CD14-positive monocyte (primary cell): Measurements from ENCODE around the gene EGFR. TPM values are rescaled to one million over a fixed set of nuclear protein-coding genes. Genes with fewer than 3 reads are reported as not detected.

Source experiments
- DNase-seq, 3 donors: peaks; one replicate each; pipeline ENCODE4 v3.0.0-alpha.2; 2011 to 2022
- H2AFZ ChIP-seq: 2 replicates; pipeline ENCODE4 v1.6.0; 2012; ENCODE audit warnings: mild to moderate bottlenecking, low read depth, low read length, inconsistent platforms; ENCODE audit not compliant: insufficient read depth, poor library complexity, severe bottlenecking
- H3K27ac ChIP-seq, 2 donors: 1 replicate in 1 of 2; 2 replicates in 1 of 2; pipeline ENCODE4 v1.5.1; 2012 to 2013; ENCODE audit warnings: low read length in 2 of 2, control low read depth in 1 of 2, inconsistent platforms in 1 of 2, low read depth in 1 of 2, mild to moderate bottlenecking in 1 of 2
- H3K27me3 ChIP-seq, 2 donors: one replicate each; pipeline versions ENCODE4 v1.6.0 to v1.6.1; 2011 to 2013; ENCODE audit warnings: low read length in 2 of 2; ENCODE audit not compliant: control insufficient read depth in 2 of 2, insufficient read depth in 2 of 2
- H3K36me3 ChIP-seq, 2 donors: replicated peaks in 1 of 2; 1 replicate in 1 of 2; 2 replicates in 1 of 2; pipeline versions ENCODE4 v1.5.1 to v1.6.1; 2012 to 2013; ENCODE audit warnings: low read length in 2 of 2, control low read depth in 1 of 2, inconsistent platforms in 1 of 2, mild to moderate bottlenecking in 1 of 2; ENCODE audit not compliant: insufficient read depth in 2 of 2, control insufficient read depth in 1 of 2
- H3K4me1 ChIP-seq, 2 donors: 1 replicate in 1 of 2; 2 replicates in 1 of 2; pipeline versions ENCODE4 v1.5.1 to v1.6.1; 2012 to 2013; ENCODE audit warnings: low read length in 2 of 2, control low read depth in 1 of 2, inconsistent platforms in 1 of 2, mild to moderate bottlenecking in 1 of 2, moderate library complexity in 1 of 2; ENCODE audit not compliant: insufficient read depth in 2 of 2, control insufficient read depth in 1 of 2
- H3K4me2 ChIP-seq: replicated peaks from 2 replicates; pipeline ENCODE3; 2012; ENCODE audit warnings: low read length, moderate library complexity, mild to moderate bottlenecking; ENCODE audit not compliant: poor library complexity, severe bottlenecking; ENCODE audit errors: extremely low read depth
- H3K4me3 ChIP-seq, 3 experiments: fragments of 200-600 bp in 1 of 3; sonication (generic) in 1 of 3; replicated peaks in 1 of 3; 1 replicate in 2 of 3; 2 replicates in 1 of 3; pipeline ENCODE4 v1.5.1; 2011 to 2013; ENCODE audit warnings: low read length in 3 of 3, mild to moderate bottlenecking in 3 of 3, control low read depth in 2 of 3, low read depth in 2 of 3, inconsistent platforms in 1 of 3, moderate library complexity in 1 of 3
- H3K79me2 ChIP-seq: 2 replicates; pipeline ENCODE4 v1.6.0; 2012; ENCODE audit warnings: mild to moderate bottlenecking, control low read depth, inconsistent platforms, low read length, moderate library complexity; ENCODE audit not compliant: insufficient read depth
- H3K9ac ChIP-seq: 2 replicates; pipeline ENCODE4 v1.6.0; 2017; ENCODE audit warnings: low read length, mild to moderate bottlenecking; ENCODE audit not compliant: insufficient read depth, poor library complexity, severe bottlenecking
- H3K9me3 ChIP-seq, 2 donors: replicated peaks in 1 of 2; 1 replicate in 1 of 2; 2 replicates in 1 of 2; pipeline versions ENCODE4 v1.5.1 to v1.6.1; 2012 to 2013; ENCODE audit warnings: low read length in 2 of 2, control low read depth in 1 of 2; ENCODE audit not compliant: control insufficient read depth in 1 of 2, insufficient read depth in 1 of 2
- H4K20me1 ChIP-seq: 2 replicates; pipeline ENCODE4 v1.6.0; 2012; ENCODE audit warnings: mild to moderate bottlenecking, low read length, control low read depth, moderate library complexity; ENCODE audit not compliant: insufficient read depth
- H3K27ac Mint-ChIP-seq, 7 donors: one replicate each; pipeline ENCODE4 v1.8.0; 2020; ENCODE audit warnings: mild to moderate bottlenecking in 7 of 7, mixed read lengths in 7 of 7, moderate library complexity in 6 of 7, inconsistent platforms in 2 of 7
- H3K27me3 Mint-ChIP-seq, 3 donors: one replicate each; pipeline ENCODE4 v1.8.0; 2021 to 2022; ENCODE audit warnings: low read depth in 3 of 3, mild to moderate bottlenecking in 3 of 3, mixed read lengths in 3 of 3, moderate library complexity in 3 of 3, inconsistent platforms in 1 of 3
- H3K36me3 Mint-ChIP-seq, 2 donors: one replicate each; pipeline ENCODE4 v1.8.0; 2020; ENCODE audit warnings: mixed read lengths in 2 of 2, inconsistent platforms in 1 of 2, mild to moderate bottlenecking in 1 of 2
- H3K4me1 Mint-ChIP-seq: one replicate; pipeline ENCODE4 v1.8.0; 2020; ENCODE audit warnings: mild to moderate bottlenecking, mixed read lengths
- H3K4me3 Mint-ChIP-seq, 2 donors: one replicate each; pipeline ENCODE4 v1.8.0; 2020; ENCODE audit warnings: mild to moderate bottlenecking in 2 of 2, mixed read lengths in 2 of 2, moderate library complexity in 1 of 2
- H3K9me3 Mint-ChIP-seq, 7 donors: one replicate each; pipeline ENCODE4 v1.8.0; 2020 to 2022; ENCODE audit warnings: mixed read lengths in 7 of 7, mild to moderate bottlenecking in 6 of 7, moderate library complexity in 6 of 7, inconsistent platforms in 2 of 7
- WGBS: methylation state at CpG from one replicate; pipeline ENCODE4 v1.1.5; 2013; ENCODE audit warnings: missing lambda C conversion rate; ENCODE audit not compliant: insufficient coverage; 5-methylcytosine and 5-hydroxymethylcytosine counted together
- intact Hi-C, 2 donors: fragments of 100-400 bp; cut with micrococcal nuclease; formaldehyde crosslinking; loops; one replicate each; pipeline versions ENCODE4 v1.15.0 to v1.15.1; 2023
- polyA plus RNA-seq, 3 donors: library from polyadenylated mRNA; depleted of rRNA in 1 of 3; unstranded in 2 of 3; stranded (reverse) in 1 of 3; fragments of 300-500 nt in 2 of 3; fragments of >200 nt in 1 of 3; fragmentation: Illumina TruSeq in 2 of 3; gene quantifications; 1 replicate in 2 of 3; 2 replicates in 1 of 3; pipeline ENCODE4 v1.2.3, GENCODE V29; 2012 to 2021
- TF ChIP-seq, protein P1 (sequence below): fragments of 200-600 bp; IDR thresholded peaks from one replicate; pipeline ENCODE4 v1.8.0; 2022; ENCODE audit warnings: antibody characterized with exemption, mild to moderate bottlenecking

EGFR gene
- polyA plus RNA-seq, 3 donors = not detected

DNA sequence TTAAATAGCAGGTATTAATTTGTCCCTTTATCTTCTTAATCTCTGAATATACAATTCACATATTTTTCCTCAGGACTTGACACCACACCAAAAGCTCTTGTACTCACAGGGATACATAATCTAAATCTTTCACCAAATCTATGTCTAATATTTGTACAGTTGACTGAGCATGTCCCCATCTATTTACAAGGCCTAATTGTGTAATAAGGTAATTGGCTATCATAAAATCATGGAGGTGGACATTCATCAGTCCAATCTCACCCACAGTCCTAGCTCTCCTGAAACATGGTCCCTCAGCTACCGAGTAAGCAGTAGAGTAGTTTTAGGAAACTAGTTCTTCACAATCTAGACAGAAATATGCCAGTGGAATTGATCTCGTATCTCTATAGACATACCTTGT, 30.3 kb upstream of the EGFR start:
- Mint-ChIP-seq H3K27ac (no peak overlapping the region), H3K27me3 (peaks cover 0 to 2% (median 1%) of the 10 kb centered on the region in 3 donors), H3K36me3 (no peaks in the 10 kb centered on the region), H3K4me1 (no peaks in the 10 kb centered on the region), H3K4me3 (no peak overlapping the region), H3K9me3 (peaks cover 0 to 9% (median 5%) of the 10 kb centered on the region in 7 donors)
- Histone ChIP-seq H3K27me3 (no peaks in the 10 kb centered on the region), H3K9me3 (no peaks in the 10 kb centered on the region), H3K79me2 (no peaks in the 10 kb centered on the region), H3K36me3 (no peaks in the 10 kb centered on the region), H2AFZ (no peak overlapping the region), H3K4me2 (no peak overlapping the region), H3K9ac (no peak overlapping the region), H4K20me1 (no peaks in the 10 kb centered on the region), H3K4me3 (no peak overlapping the region), H3K4me1 (no peaks in the 10 kb centered on the region), H3K27ac (no peak overlapping the region)
- intact Hi-C loops = no loop called here
- TF ChIP-seq, protein P1, sequence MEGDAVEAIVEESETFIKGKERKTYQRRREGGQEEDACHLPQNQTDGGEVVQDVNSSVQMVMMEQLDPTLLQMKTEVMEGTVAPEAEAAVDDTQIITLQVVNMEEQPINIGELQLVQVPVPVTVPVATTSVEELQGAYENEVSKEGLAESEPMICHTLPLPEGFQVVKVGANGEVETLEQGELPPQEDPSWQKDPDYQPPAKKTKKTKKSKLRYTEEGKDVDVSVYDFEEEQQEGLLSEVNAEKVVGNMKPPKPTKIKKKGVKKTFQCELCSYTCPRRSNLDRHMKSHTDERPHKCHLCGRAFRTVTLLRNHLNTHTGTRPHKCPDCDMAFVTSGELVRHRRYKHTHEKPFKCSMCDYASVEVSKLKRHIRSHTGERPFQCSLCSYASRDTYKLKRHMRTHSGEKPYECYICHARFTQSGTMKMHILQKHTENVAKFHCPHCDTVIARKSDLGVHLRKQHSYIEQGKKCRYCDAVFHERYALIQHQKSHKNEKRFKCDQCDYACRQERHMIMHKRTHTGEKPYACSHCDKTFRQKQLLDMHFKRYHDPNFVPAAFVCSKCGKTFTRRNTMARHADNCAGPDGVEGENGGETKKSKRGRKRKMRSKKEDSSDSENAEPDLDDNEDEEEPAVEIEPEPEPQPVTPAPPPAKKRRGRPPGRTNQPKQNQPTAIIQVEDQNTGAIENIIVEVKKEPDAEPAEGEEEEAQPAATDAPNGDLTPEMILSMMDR = no peak
- no peak for DNase-seq
- WGBS = no CpG with 5 or more reads among the region's 2 CpGs

DNA sequence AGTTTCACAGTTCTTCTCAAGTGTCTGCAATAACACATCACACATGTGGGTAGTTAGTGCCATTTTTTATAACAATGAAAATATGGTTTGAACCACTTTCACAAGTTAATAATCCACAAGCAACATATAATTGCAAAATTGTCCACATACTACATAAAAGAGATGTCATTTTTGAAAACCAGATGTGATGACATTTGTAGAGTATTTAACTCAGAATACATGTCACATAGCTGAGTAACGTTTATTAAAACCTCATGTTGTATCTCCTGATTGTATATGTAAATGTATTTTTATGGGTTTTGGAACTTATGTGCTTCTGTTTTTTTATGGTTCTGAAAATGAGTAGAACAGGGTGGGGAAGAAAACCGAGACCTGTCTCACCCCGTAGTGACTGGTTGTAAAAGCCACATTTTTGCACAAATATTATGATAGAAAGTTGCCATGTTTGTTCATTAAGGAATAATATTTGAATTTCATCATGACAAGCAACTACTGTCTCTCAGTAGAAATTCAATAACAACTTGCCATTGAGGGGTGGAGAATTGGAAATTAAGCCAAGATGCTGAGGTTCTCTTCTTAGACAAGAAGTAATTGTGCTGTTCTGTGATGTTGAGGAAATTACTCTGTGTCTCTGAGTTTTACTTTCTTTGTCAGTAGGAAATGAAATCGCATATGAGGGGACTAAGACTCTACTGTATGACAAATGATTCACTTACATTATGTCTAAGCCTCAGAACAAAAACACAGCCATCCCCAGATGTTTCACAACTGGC, 29.2 kb upstream of the EGFR start:
- intact Hi-C loops = no loop called here
- TF ChIP-seq, protein P1 = no peak
- no peaks in the 10 kb centered on the region for H3K79me2 ChIP-seq

More for the DNA sequence above, 29.2 kb upstream of the EGFR start:
- H3K27me3 Mint-ChIP-seq = peaks cover 0 to 3% (median 2%) of the 10 kb centered on the region in 3 donors
- H3K9me3 ChIP-seq = no peaks in the 10 kb centered on the region
- no peak overlapping the region for H3K4me3 ChIP-seq
- WGBS = no CpG with 5 or more reads among the region's 4 CpGs
- no peak overlapping the region for H3K9ac ChIP-seq
- H3K4me1 Mint-ChIP-seq = no peaks in the 10 kb centered on the region
- no peaks in the 10 kb centered on the region for H3K36me3 Mint-ChIP-seq
- no peak for DNase-seq
- H3K27ac ChIP-seq = no peak overlapping the region
- no peak overlapping the region for H2AFZ ChIP-seq
- H3K36me3 ChIP-seq = no peaks in the 10 kb centered on the region
- H3K9me3 Mint-ChIP-seq = peaks cover 0 to 11% (median 7%) of the 10 kb centered on the region in 7 donors
- no peaks in the 10 kb centered on the region for H3K27me3 ChIP-seq
- H3K4me1 ChIP-seq = no peaks in the 10 kb centered on the region
- H3K4me2 ChIP-seq = no peak overlapping the region
- no peaks in the 10 kb centered on the region for H4K20me1 ChIP-seq
- no peak overlapping the region for H3K4me3 Mint-ChIP-seq
- peak overlapping the region in 1 of 7 donors; percentile 75 for H3K27ac Mint-ChIP-seq
